OCI-LY7 (cell line): ENCODE results near the gene SLC4A5. TPM values are rescaled to one million over a fixed set of nuclear protein-coding genes. Genes with fewer than 3 reads are reported as not detected.

Source experiments
- BruUV-seq: library from RNA; stranded (reverse); fragments of 400-500 nt; replicated peaks from 2 replicates; lab custom pipeline; 2021; lab: Mats Ljungman, UMichigan
- CTCF ChIA-PET: fragments of 300-600 bp; sonication (Branson Sonifier 250); formaldehyde crosslinking; loops from one replicate; lab custom pipeline; 2022; ENCODE audit warnings: antibody characterized with exemption; ENCODE audit not compliant: unreplicated experiment; lab: Charles Lee
- POLR2A ChIA-PET: fragments of 300-600 bp; sonication (Branson Sonifier 250); formaldehyde crosslinking; loops from one replicate; lab custom pipeline; 2022; ENCODE audit warnings: antibody characterized with exemption; lab: Charles Lee
- DNase-seq: peaks from one replicate; pipeline ENCODE4 v3.0.0-alpha.2; 2015; ENCODE audit warnings: low spot score
- H2AFZ ChIP-seq: fragments of 200-600 bp; sonication (generic), shearing (Covaris generic); 2 replicates; pipeline ENCODE4 v1.6.1; 2014; ENCODE audit warnings: mild to moderate bottlenecking, antibody characterized with exemption, low read length, moderate library complexity
- H3K27ac ChIP-seq: fragments of 200-600 bp; sonication (generic); 2 replicates; pipeline ENCODE4 v1.5.1; 2014; ENCODE audit warnings: mixed run types, low read depth, mild to moderate bottlenecking, moderate library complexity, low read length, inconsistent platforms; ENCODE audit not compliant: poor library complexity, severe bottlenecking
- H3K36me3 ChIP-seq: fragments of 200-600 bp; sonication (generic); 2 replicates; pipeline ENCODE4 v1.6.1; 2014; ENCODE audit warnings: mild to moderate bottlenecking, antibody characterized with exemption, low read length, moderate library complexity, mixed read lengths; ENCODE audit not compliant: insufficient read depth
- H3K4me1 ChIP-seq: fragments of 200-600 bp; sonication (generic); 2 replicates; pipeline ENCODE4 v1.5.1; 2014; ENCODE audit warnings: mild to moderate bottlenecking, low read length; ENCODE audit not compliant: insufficient read depth, poor library complexity, severe bottlenecking
- H3K4me2 ChIP-seq: fragments of 200-600 bp; sonication (generic); 2 replicates; pipeline ENCODE4 v1.6.1; 2014; ENCODE audit warnings: mild to moderate bottlenecking, low read length
- H3K4me3 ChIP-seq: fragments of 200-600 bp; sonication (generic); 2 replicates; pipeline ENCODE4 v1.5.1; 2014; ENCODE audit warnings: mild to moderate bottlenecking, low read depth, low read length; ENCODE audit not compliant: poor library complexity, severe bottlenecking
- H3K79me2 ChIP-seq: fragments of 200-600 bp; sonication (generic); 2 replicates; pipeline ENCODE4 v1.6.1; 2016; ENCODE audit warnings: low read depth, mild to moderate bottlenecking, low read length, moderate library complexity, mixed read lengths; ENCODE audit not compliant: insufficient read depth
- H3K9me2 ChIP-seq: fragments of 200-600 bp; sonication (generic); 2 replicates; pipeline ENCODE4 v1.6.1; 2016; ENCODE audit warnings: mild to moderate bottlenecking, low read length, mixed read lengths; ENCODE audit not compliant: insufficient read depth
- H3K9me3 ChIP-seq: fragments of 200-600 bp; sonication (generic); 2 replicates; pipeline ENCODE4 v1.6.1; 2014; ENCODE audit warnings: mild to moderate bottlenecking, mixed run types, low read length, mixed read lengths
- H4K20me1 ChIP-seq: fragments of 200-600 bp; sonication (generic); 2 replicates; pipeline ENCODE4 v1.6.1; 2014; ENCODE audit warnings: mild to moderate bottlenecking, antibody characterized with exemption, low read length, moderate library complexity, mixed read lengths; ENCODE audit not compliant: insufficient read depth
- CTCF ChIP-seq: fragments of 200-600 bp; sonication (generic); conservative IDR thresholded peaks from 2 replicates; pipeline ENCODE4 v1.5.1; 2014; ENCODE audit warnings: mild to moderate bottlenecking, antibody characterized with exemption, low read length, moderate library complexity, mixed read lengths
- EZH2phosphoT487 ChIP-seq: fragments of 200-600 bp; sonication (generic); IDR thresholded peaks from 2 replicates; pipeline ENCODE4 v1.6.1; 2018; ENCODE audit warnings: low read depth, borderline replicate concordance, mild to moderate bottlenecking, mixed run types, antibody characterized with exemption, low read length, moderate library complexity, mixed read lengths
- intact Hi-C: fragments of 100-400 bp; cut with micrococcal nuclease; formaldehyde crosslinking; loops from one replicate; pipeline ENCODE4 v1.10.0; 2022; ENCODE audit not compliant: unreplicated experiment
- total RNA-seq, 2 experiments: library from RNA; depleted of rRNA in 1 of 2; stranded (reverse); fragments of >200 nt in 1 of 2; shearing (Covaris generic) in 1 of 2; gene quantifications; 2 replicates each; pipeline ENCODE4 v1.2.3, GENCODE V29; 2014 to 2022

SLC4A5 gene
- total RNA-seq, 2 experiments from 2014 or later = 1.2 to 7.0 TPM

DNA sequence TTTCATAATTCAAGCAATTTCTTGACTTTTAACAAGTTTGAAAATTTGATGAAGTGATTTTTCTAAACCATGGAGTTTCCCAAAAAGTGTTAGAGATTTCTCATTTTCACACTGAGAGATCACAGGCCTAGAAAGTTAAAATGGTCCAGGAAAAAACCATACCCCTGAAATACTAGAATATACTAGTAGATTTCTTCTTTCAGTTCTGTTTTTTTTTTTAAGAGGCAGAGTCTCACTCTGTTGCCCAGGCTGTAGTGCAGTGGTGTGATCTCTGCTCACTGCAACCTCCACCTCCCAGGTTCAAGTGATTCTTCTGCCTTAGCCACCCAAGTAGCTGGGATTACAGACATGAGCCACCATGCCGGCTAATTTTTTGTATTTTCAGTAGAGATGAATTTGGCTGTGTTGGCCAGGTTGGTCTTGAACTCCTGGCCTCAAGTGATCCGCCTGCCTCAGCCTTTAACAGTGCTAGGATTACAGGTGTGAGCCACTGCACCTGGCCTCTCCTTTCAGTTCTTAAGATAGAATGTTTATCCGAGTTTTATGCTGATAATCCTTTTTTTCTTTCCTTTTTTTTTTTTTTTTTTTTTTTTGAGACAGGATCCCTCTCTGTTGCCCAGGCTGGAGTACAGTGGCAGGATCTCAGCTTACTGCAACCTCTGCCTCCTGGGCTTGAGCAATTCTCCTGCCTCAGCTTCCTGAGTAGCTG, 130.4 kb downstream of the SLC4A5 start:
- no peak for DNase-seq
- CTCF ChIA-PET = no interaction called here
- intact Hi-C loops = loop anchor here (5.0 kb wide), 2 partner anchors 46 to 61 kb away; no protein-coding TSS in a partner anchor
- TF ChIP-seq CTCF = no peak
- no peak for TF ChIP-seq EZH2phosphoT487
- Histone ChIP-seq H3K4me3 (no peak overlapping the region), H3K36me3 (peaks cover 99% of the 10 kb centered on the region), H4K20me1 (peaks cover 19% of the 10 kb centered on the region), H3K27ac (no peak overlapping the region), H3K79me2 (peaks cover 28% of the 10 kb centered on the region), H3K9me2 (no peaks in the 10 kb centered on the region), H3K4me2 (no peak overlapping the region), H3K4me1 (no peaks in the 10 kb centered on the region), H3K9me3 (no peaks in the 10 kb centered on the region), H2AFZ (no peak overlapping the region)
- POLR2A ChIA-PET = interaction anchor here (0.7 to 1.2 kb wide), 2 partner anchors 11 to 35 kb away, joined by 4 to 7 read pairs; no protein-coding TSS in a partner anchor
- no TSS peak for BruUV-seq

DNA sequence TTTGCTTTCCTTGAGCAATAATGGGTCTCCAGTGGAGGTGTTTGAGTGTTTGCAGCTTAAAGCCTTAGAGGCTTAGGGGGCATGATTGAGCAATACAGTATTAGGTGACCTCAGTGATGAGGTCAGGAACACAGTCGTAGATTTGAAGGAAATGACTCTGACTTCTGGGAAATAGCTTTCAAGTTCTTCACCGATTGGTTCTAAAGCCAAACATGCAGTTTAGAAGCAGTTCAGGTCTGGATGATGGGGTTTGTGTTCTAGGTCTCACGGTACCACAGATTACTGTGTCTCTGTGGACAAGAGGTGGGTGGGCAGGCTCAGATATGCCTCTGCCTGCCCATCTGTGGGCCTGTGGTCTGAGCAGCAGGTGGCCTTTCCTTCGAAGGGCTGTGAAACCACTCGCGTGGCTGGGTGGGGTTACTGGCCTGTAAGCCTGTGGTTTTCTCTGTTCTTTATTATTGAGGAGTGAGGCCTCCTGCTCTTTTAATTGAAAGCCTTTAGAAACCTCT, 137.0 kb downstream of the SLC4A5 start:
- intact Hi-C loops = no loop called here
- Histone ChIP-seq H4K20me1 (peaks cover 48% of the 10 kb centered on the region), H3K4me3 (no peak overlapping the region)

More for the DNA sequence above, 137.0 kb downstream of the SLC4A5 start:
- ChIA-PET POLR2A (interaction anchor here (0.6 to 2.6 kb wide), 8 partner anchors 10 to 353 kb away, joined by 3 to 8 read pairs (median 3); partner anchors contain the start of gene MOB1A), CTCF (interaction anchor here (1.5 kb wide), 1 partner anchor 59 kb away, joined by 3 read pairs; the partner anchor contains the start of gene BOLA3)
- Histone ChIP-seq H3K27ac (no peak overlapping the region), H3K9me3 (no peaks in the 10 kb centered on the region), H3K4me1 (peaks cover 41% of the 10 kb centered on the region), H3K4me2 (no peak overlapping the region), H3K79me2 (peaks cover 90% of the 10 kb centered on the region), H3K36me3 (peaks cover 98% of the 10 kb centered on the region), H3K9me2 (no peaks in the 10 kb centered on the region), H2AFZ (no peak overlapping the region)
- DNase-seq = no peak
- no peak for TF ChIP-seq CTCF
- no peak for TF ChIP-seq EZH2phosphoT487
- no TSS peak for BruUV-seq
